Neural cell (in vitro differentiated cells): ENCODE results near the gene ADAMTS2. TPM values are rescaled to one million over a fixed set of nuclear protein-coding genes. Genes with fewer than 3 reads are reported as not detected.
"Not testable (repeated sequence)": the region's sequence is repeated elsewhere in the genome, so short reads cannot be mapped to it uniquely, and the experiment has no call there.

Experiments used
- H2AFZ ChIP-seq: fragments of 200-600, 300-800 bp; sonication (generic), shearing (Covaris generic); 2 replicates; pipeline ENCODE4 v1.6.0; 2014; ENCODE audit warnings: low read depth, mild to moderate bottlenecking, antibody characterized with exemption, low read length, moderate library complexity
- H3F3A ChIP-seq: fragments of 200-600 bp; shearing (Covaris generic); 2 replicates; pipeline ENCODE4 v1.6.1; 2016; ENCODE audit warnings: mild to moderate bottlenecking, moderate library complexity, mixed read lengths, antibody characterized with exemption, low read length; ENCODE audit not compliant: insufficient read depth, poor library complexity, severe bottlenecking
- H3K27ac ChIP-seq: fragments of 200-600, 300-800 bp; sonication (generic), shearing (Covaris generic); 2 replicates; pipeline ENCODE4 v1.5.1; 2014; ENCODE audit warnings: mild to moderate bottlenecking, low read length, moderate library complexity
- H3K27me3 ChIP-seq: fragments of 300-800, 200-600 bp; sonication (generic), shearing (Covaris generic); 2 replicates; pipeline ENCODE4 v1.6.0; 2014; ENCODE audit warnings: mild to moderate bottlenecking, low read depth, low read length, moderate library complexity; ENCODE audit not compliant: insufficient read depth
- H3K36me3 ChIP-seq: fragments of 300-800, 200-600 bp; sonication (generic), shearing (Covaris generic); 2 replicates; pipeline ENCODE4 v1.5.1; 2014; ENCODE audit warnings: mild to moderate bottlenecking, antibody characterized with exemption, low read length, moderate library complexity; ENCODE audit not compliant: insufficient read depth
- H3K4me2 ChIP-seq: fragments of 300-800, 200-600 bp; sonication (generic), shearing (Covaris generic); 2 replicates; pipeline ENCODE4 v1.6.0; 2014; ENCODE audit warnings: mild to moderate bottlenecking, low read length
- H3K4me3 ChIP-seq: fragments of 300-800, 200-600 bp; sonication (generic), shearing (Covaris generic); 2 replicates; pipeline ENCODE4 v1.5.1; 2014; ENCODE audit warnings: mild to moderate bottlenecking, low read length, moderate library complexity
- H3K79me2 ChIP-seq: fragments of 200-600 bp; shearing (Covaris generic); replicated peaks from 2 replicates; pipeline ENCODE4 v1.6.0; 2014; ENCODE audit warnings: mild to moderate bottlenecking, low read length, moderate library complexity; ENCODE audit not compliant: insufficient read depth
- H3K9ac ChIP-seq: fragments of 300-800, 200-600 bp; sonication (generic), shearing (Covaris generic); 2 replicates; pipeline ENCODE4 v1.6.1; 2016; ENCODE audit warnings: mild to moderate bottlenecking, low read length, mixed read lengths
- H3K9me2 ChIP-seq: fragments of 200-600 bp; shearing (Covaris generic); 2 replicates; pipeline ENCODE4 v1.6.1; 2016; ENCODE audit warnings: mild to moderate bottlenecking, low read length, mixed read lengths; ENCODE audit not compliant: insufficient read depth
- H3K9me3 ChIP-seq: fragments of 200-600, 300-800 bp; sonication (generic), shearing (Covaris generic); 2 replicates; pipeline ENCODE4 v1.6.1; 2016; ENCODE audit warnings: mild to moderate bottlenecking, mixed run types, low read length, moderate library complexity, mixed read lengths
- H4K20me1 ChIP-seq: fragments of 200-600 bp; shearing (Covaris generic); 2 replicates; pipeline ENCODE4 v1.6.1; 2016; ENCODE audit warnings: mild to moderate bottlenecking, mixed run types; ENCODE audit not compliant: insufficient read depth
- CTCF ChIP-seq: fragments of 450-650 bp; IDR thresholded peaks from 2 replicates; pipeline ENCODE4 v1.5.1; 2014; ENCODE audit warnings: antibody characterized with exemption, mild to moderate bottlenecking, moderate library complexity; ENCODE audit not compliant: poor library complexity, severe bottlenecking
- EP300 ChIP-seq: fragments of 450-650 bp; conservative IDR thresholded peaks from 2 replicates; pipeline ENCODE4 v1.6.1; 2014; ENCODE audit warnings: antibody characterized with exemption, mild to moderate bottlenecking, moderate library complexity; ENCODE audit not compliant: poor library complexity, severe bottlenecking
- EZH2 ChIP-seq: fragments of 200-600, 300-800 bp; shearing (Covaris generic), sonication (generic); IDR thresholded peaks from 2 replicates; pipeline ENCODE4 v1.6.1; 2014; ENCODE audit warnings: antibody characterized with exemption, low read length, borderline replicate concordance, mild to moderate bottlenecking; ENCODE audit not compliant: insufficient read depth, poor library complexity, severe bottlenecking
- MXI1 ChIP-seq: fragments of 450-650 bp; conservative IDR thresholded peaks from 2 replicates; pipeline ENCODE4 v1.6.1; 2014; ENCODE audit warnings: antibody characterized with exemption, mild to moderate bottlenecking; ENCODE audit not compliant: poor library complexity, severe bottlenecking
- POLR2AphosphoS5 ChIP-seq: IDR thresholded peaks from 2 replicates; pipeline ENCODE4 v1.6.1; 2012
- RAD21 ChIP-seq: fragments of 450-650 bp; conservative IDR thresholded peaks from 2 replicates; pipeline ENCODE4 v1.6.1; 2014; ENCODE audit warnings: antibody characterized with exemption, mild to moderate bottlenecking, moderate library complexity
- REST ChIP-seq: IDR thresholded peaks from 2 replicates; pipeline ENCODE4 v1.6.1; 2012; ENCODE audit warnings: borderline replicate concordance
- SMC3 ChIP-seq: fragments of 450-650 bp; conservative IDR thresholded peaks from 2 replicates; pipeline ENCODE4 v1.6.1; 2014; ENCODE audit warnings: antibody characterized with exemption, mild to moderate bottlenecking, moderate library complexity; ENCODE audit not compliant: poor library complexity
- TAF1 ChIP-seq: IDR thresholded peaks from 2 replicates; pipeline ENCODE4 v1.6.1; 2012; ENCODE audit warnings: low read depth
- polyA plus RNA-seq: library from polyadenylated mRNA; depleted of rRNA; stranded (reverse); fragments of >200 nt; gene quantifications from 2 replicates; pipeline ENCODE4 v1.2.3, GENCODE V29; 2014

The ADAMTS2 gene
- polyA plus RNA-seq, 1 donor from 2014 or later: 0.61 TPM

- no peak overlapping the region for H2AFZ ChIP-seq
- no peaks in the 10 kb centered on the region for H3K79me2 ChIP-seq
- no peaks in the 10 kb centered on the region for H4K20me1 ChIP-seq
- no peak for TF ChIP-seq EP300
- TF ChIP-seq TAF1: no peak
- TF ChIP-seq MXI1: no peak
- TF ChIP-seq REST: no peak
- no peak for TF ChIP-seq CTCF
- no peak for TF ChIP-seq RAD21
- TF ChIP-seq SMC3: no peak
- no peak for TF ChIP-seq EZH2
- no peak for TF ChIP-seq POLR2AphosphoS5
- H3K27ac ChIP-seq: no peak overlapping the region
- H3K9me2 ChIP-seq: no peaks in the 10 kb centered on the region
- H3K27me3 ChIP-seq: no peaks in the 10 kb centered on the region
- no peak overlapping the region for H3K4me3 ChIP-seq
- no peaks in the 10 kb centered on the region for H3K9me3 ChIP-seq
- no peaks in the 10 kb centered on the region for H3F3A ChIP-seq
- H3K4me2 ChIP-seq: no peak overlapping the region
- no peak overlapping the region for H3K9ac ChIP-seq
- H3K36me3 ChIP-seq: no peaks in the 10 kb centered on the region
Observed at GRCh38 chr5:179324760-179325295, 20.4 kb downstream of the ADAMTS2 start.

GRCh38 chr5:179324316-179324715 is 20.9 kb downstream of the ADAMTS2 start:
- H3F3A ChIP-seq, H3K9me3 ChIP-seq, H3K79me2 ChIP-seq, H3K9me2 ChIP-seq, H3K4me2 ChIP-seq, H3K4me3 ChIP-seq, H4K20me1 ChIP-seq, H3K9ac ChIP-seq, H3K27ac ChIP-seq, H2AFZ ChIP-seq, H3K36me3 ChIP-seq, H3K27me3 ChIP-seq: not testable (repeated sequence)
